Endometrial microvascular endothelial cells (primary cell): ENCODE data around the gene ATOH8. TPM values are rescaled to one million over a fixed set of nuclear protein-coding genes. Genes with fewer than 3 reads are reported as not detected.

ENCODE experiments used
- in situ Hi-C: cut with HindIII; loops from 2 replicates; pipeline ENCODE4 v1.10.0; 2017; ENCODE audit warnings: low sequenced_read_pairs, low pct_unique_long_range_greater_than_20kb; ENCODE audit errors: inconsistent ontology term
- total RNA-seq: library from RNA; depleted of rRNA; stranded (reverse); fragments of >200 nt; gene quantifications from one replicate; pipeline ENCODE4 v1.2.3, GENCODE V29; 2015; ENCODE audit errors: inconsistent ontology term

Gene ATOH8
- total RNA-seq, 1 donor from 2014 or later = 10.7 TPM

DNA sequence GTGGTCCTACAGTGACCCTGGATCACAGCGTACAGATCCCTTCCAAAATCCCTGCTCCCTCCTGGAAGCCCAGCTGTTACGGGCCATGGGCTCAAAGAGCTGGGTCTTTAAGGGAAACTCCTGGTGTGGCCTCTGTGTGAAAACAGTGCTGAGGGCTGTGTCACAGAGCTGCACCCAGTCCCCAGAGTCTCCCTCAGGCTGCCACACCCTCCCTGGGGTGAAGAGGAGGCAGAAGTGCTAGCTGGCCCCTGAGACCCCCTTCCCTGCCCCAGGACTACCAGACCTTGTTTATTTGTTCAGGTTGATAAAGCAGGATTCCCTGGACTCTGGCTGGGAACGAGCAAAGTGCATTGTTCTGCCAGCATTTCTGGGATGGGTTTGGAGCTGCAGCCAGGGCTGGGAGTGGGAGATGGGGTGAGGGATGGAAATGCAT is 7.7 kb downstream of the ATOH8 start:
- in situ Hi-C loops = no loop called here

DNA sequence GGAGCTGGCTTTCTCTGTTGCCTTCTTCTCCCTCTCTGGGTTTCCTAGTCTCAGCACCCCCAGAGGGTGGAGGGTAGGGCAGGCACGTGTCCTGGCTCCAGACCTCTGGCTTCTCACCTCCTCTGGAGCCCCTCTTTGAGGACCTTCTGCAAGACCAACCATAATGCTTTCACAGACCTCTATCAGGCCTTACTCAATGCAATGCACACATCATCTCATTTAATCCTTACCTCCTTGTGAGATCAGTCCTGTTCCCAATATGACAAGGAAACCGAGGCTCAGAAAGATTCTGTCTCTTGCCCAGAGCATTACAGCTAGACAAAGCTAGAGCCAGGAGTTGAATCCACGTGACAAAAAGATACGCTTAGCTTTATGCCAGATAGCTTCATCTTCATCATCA is 8.2 kb downstream of the ATOH8 start:
- in situ Hi-C loops = no loop called here

DNA sequence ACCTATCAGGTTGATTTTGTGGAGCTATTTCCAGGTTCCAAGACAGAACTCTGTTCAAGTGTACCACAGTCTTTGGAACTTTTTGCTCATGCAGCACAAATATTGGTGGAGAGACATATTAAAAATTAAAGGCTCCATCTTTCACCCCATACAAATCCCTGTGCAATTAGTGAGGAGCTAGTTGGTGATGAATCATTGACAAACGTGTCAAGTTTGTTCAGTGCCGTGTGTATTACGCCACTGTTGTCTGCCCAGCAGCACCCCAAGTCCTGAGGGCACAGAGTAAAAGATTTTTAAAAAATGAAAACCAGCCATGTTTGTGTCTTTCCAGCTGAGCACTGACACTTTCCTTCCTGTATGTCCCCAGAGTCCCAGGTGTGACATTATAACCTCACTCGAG is 9.3 kb downstream of the ATOH8 start:
- in situ Hi-C loops = no loop called here

GRCh38 chr2:85763831-85764230 is 10.0 kb downstream of the ATOH8 start:
- in situ Hi-C loops = no loop called here

GRCh38 chr2:85765081-85765731 is 11.4 kb downstream of the ATOH8 start:
- in situ Hi-C loops = no loop called here

DNA sequence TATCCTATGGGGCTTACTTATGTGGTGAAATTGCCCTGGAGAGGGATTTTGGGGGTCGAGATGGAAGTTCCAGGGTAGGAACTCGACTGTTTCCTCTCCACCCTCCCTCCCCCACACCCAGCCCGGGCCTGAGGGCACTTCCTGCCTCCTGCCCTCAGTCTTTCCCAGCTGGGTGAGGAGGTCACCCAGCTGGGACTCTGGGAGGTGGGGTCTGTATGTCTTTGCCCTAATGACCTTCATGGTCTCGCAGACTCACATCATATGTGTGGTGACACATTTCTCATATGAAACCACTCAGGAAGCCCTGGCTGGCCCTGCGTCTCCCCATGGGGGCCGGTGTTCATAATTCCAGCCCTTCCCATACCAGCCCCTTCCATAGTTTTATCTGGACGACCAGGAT is 12.4 kb downstream of the ATOH8 start:
- in situ Hi-C loops = no loop called here

- in situ Hi-C loops = no loop called here
Measured at GRCh38 chr2:85767803-85768665, 14.2 kb downstream of the ATOH8 start.

GRCh38 chr2:85768713-85769112 is 14.9 kb downstream of the ATOH8 start:
- in situ Hi-C loops = no loop called here

GRCh38 chr2:85769236-85769982 is 15.6 kb downstream of the ATOH8 start:
- in situ Hi-C loops = no loop called here

DNA sequence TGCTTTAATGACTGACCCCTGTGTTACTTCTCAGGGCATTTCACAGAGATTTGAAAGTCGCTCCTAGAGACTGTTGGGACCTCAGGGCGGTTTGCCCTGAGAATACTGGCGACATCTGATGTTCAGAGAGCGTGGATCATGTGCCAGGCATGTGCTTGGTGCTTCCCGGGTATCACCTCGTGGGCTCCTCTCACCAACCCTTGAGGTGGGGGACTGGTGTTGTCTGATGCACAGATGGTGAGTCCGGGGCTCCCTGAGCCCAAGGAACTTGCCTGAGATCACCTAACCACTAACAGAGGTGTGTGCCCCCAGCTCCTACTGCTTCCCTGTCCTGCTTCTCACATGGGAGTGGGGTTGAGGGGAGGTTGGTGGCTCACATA is 16.2 kb downstream of the ATOH8 start:
- in situ Hi-C loops = no loop called here

DNA sequence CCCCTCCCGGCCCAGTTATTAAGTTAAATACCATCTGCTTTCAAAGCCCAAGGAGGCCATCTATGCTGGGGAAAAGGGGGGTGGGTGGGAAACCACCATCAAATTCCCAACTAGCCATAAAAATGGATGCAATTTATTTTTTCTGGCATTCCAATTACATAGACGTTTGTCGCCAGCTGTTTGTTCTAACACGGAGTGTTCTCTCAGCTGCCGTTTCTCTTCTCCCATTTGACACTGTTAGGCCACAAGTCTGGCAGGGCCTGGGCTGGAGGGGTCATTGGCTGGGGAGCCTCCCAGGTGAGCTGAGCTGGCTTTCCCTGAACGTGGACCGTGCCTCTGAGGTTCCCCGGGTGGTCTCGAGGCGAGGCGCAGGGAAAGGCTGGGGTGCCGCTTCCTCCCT is 16.6 kb downstream of the ATOH8 start:
- in situ Hi-C loops = no loop called here

DNA sequence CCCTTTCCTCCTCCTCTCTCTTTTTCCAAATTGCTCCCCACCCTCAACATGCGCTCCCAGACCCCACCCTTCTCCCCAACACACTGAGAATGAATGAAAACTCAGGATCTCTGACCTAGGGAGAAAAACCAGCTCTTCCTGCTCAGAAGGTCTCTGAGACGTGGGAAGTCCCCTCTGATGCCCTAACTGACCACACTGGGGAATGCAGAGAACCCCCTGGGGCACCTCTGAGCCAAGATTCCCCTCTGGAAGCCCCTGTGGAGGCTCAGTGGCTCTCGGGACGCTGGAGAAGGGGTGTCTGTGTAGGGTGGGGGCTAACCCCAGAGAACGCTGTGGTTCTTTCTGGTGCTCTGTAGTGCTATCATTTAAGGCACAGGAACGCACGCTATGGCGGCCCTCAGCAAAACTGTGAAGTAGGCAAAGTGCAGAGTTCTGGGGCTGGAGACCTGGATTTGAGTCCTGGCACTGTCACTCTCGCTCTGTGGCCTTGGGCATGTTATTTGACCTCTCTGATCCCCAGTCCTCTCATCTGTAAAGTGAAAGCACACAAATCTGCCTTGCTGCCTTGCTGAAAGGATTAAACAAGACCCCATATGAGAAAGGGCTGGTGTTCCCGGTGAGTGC is 17.1 kb downstream of the ATOH8 start:
- in situ Hi-C loops = no loop called here

- in situ Hi-C loops = no loop called here
Measured at GRCh38 chr2:85771486-85771885, 17.7 kb downstream of the ATOH8 start.

GRCh38 chr2:85772019-85772745 is 18.4 kb downstream of the ATOH8 start:
- in situ Hi-C loops = no loop called here

- in situ Hi-C loops = no loop called here
Measured at GRCh38 chr2:85772841-85773491, 19.2 kb downstream of the ATOH8 start.

DNA sequence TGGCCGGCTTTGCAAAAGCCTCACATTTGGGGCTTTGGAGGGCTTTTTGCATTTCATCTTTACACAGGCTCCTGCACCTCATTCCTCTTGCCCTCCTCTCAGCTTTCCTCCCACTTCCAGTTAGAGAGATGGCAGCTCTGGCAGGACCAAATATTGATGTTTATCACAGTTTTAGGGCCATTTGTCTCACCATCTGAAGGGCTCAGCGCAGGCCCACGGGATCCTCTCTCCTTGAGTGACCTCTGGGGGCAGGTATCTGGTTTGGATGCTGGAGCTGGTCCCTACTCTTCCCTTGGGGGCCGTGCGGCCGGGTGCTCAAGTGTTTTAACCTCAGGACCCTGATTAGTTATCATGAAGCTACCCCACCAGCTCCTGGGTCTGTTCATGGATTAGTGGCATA is 19.9 kb downstream of the ATOH8 start:
- in situ Hi-C loops = no loop called here

- in situ Hi-C loops = no loop called here
Measured at GRCh38 chr2:85774126-85774978, 20.6 kb downstream of the ATOH8 start.
